GM21717 (cell line): Measurements from ENCODE around the gene IL11.

ENCODE experiments used
- ATAC-seq: cut with Tn5 transposase; IDR thresholded peaks from one replicate; pipeline ENCODE4 v1.9.1; 2021; ENCODE audit warnings: mild to moderate bottlenecking, moderate library complexity; ENCODE audit not compliant: unreplicated experiment

IL11 gene

DNA sequence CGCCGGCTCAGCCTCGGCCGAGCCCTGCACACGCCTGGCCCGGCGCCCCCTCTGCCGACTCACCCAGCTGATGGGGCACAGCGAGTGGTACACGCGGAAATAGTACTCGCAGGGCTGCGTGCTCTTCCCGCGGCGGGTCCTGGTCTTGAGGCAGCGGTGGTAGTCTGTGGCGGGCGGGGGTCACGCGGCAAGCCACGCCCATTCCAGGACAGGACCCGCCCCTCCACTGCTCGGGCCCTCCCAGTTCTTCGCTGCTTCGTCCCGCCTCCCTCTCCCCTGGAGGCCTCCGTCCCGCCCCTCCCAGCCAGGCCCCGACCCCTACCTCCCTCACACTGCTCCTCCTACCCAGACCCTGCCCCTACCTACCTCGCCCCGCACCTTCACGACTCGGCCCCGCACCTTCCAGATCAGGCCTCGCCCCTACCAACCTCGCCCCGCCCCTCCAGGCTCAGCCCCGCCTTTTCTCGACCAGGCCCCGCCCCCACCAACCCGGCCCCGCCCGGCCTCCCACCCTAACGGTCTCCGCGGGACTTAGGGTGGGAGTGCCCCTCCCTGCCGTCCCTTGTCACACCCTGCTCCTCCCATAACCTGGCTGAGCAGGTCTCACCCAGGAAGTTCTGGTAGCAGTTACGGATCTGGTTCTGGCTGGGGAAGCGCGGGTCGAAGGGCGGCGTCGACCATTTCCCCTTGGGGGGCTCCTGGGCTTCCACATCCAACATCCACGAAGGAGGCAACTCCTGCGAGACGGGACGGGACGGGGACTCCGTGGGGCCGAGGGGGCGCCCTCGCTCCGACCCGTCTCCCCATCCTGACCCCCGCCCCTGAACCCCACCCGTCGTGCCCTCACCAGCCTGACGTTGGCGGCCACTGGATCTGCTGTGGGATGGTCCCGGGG, 16.2 kb downstream of the IL11 start:
- no peak for ATAC-seq

GRCh38 chr19:55353356-55353802, 16.9 kb downstream of the IL11 start:
- ATAC-seq = no peak

- ATAC-seq = no peak
These were observed 17.6 kb downstream of the IL11 start for GRCh38 chr19:55352549-55353145.

- no peak for ATAC-seq
These were observed 18.2 kb downstream of the IL11 start for GRCh38 chr19:55352040-55352439.

- ATAC-seq = no peak
These were observed 19.5 kb downstream of the IL11 start for GRCh38 chr19:55350620-55351315.

DNA sequence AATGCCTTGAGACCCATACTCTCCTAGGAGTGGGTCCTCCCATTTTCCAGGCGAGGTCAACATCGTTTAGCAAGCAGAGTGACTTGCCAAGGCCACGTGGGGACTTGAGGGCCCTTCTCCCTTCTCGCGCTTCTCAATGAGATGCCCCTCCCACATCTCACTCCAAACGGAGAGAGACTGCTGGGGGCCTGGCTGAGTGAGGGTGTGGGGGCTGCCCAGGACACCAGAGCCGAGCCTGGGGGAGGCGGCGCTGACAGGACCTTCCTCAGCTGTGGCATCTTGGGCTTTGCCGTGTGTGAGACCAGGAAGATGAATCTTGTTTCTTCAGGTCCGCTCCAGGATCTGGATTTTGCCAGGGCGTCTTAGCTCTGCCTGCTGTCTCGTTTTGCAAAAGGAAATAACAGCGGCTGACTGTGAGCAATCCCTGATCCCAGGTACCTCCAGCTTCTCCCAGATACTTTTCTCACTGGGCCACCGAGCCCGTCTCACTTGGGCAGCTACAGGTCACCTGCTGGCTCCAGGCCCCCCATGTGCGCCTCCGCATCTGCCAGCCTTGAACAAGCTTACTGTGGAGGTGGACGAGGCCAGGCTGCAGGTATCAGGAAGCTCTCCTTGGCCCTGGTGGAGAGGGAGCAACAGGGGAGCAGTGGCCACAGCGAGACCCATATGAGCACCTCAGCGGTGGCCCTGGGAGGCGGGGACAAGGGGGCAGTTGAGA, 21.8 kb downstream of the IL11 start:
- ATAC-seq = no peak

- no peak for ATAC-seq
These were observed 22.7 kb downstream of the IL11 start for GRCh38 chr19:55347442-55348009.

GRCh38 chr19:55346725-55347441, 23.4 kb downstream of the IL11 start:
- no peak for ATAC-seq

DNA sequence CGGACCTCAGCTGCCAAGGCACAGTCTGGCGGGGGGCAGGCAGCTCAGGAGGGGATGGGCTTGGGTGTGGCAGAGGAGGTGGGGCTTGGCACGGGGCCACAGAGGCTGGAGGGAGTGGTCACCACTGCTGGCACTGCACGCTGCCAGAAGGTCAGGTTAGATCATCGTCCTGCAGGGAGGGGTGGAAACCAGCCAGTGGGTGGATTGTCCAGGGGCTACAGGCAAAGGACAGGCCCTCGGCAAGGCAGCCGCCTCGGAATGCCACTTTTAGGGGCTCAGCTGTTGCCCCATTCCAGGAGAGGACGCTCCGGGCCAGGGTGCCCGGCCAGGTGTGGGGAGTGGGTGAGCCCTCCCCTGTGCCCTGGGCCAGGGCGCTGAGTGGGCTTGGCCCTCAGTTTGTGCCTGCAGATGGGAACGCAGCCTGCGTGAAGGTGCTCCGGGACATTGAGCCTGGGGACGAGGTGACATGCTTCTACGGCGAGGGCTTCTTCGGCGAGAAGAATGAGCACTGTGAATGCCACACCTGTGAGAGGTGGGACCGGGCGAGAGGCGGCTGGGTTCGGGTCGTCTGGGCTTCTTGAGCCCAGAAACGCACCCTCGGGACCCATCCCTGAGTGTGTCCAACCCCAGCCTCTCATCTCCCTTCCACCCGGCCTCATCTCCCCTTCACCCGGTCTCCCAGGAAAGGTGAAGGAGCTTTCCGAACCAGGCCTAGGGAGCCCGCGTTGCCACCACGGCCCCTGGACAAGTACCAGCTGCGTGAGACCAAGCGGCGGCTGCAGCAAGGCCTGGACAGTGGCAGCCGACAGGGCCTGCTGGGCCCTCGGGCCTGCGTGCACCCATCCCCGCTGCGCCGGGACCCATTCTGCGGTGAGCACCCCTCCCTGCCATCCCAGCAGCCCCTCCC, 24.2 kb downstream of the IL11 start:
- no peak for ATAC-seq

DNA sequence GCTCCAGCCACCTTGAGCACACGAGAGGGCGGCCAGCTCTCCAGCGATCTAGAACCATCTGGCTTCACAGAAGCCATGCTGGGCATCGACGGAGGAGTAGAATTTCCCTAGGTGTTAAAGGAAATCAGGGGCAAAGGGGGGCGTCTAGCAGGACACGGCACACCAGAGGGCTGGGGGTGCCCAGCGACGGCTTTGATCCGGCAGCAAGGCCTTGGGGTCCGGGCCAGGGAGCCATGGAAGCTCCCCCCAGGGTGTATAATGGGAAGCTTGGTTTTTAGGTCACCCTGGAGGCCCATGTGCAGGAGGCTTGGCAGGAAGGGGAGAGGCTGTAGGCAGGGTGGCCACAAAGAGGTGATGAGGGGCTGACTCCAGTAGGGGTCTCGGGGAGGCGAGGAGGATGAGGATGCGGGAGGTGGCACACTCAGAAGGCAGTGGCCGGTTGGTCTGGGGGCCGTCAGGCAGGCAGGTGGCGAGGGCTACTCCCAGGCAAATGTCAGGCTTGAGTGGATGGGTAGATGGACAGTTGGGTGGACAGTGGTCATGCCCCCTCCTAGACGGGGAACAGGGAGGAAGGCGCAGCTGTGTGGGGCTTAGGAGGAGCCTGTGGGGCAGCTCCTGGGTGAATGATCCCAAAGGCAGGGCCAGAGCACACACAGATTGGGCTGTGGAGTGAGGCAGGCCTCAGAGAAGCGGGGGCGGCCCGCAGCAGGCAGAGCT, 25.0 kb downstream of the IL11 start:
- no peak for ATAC-seq

- ATAC-seq = no peak
These were observed 25.8 kb downstream of the IL11 start for GRCh38 chr19:55344444-55344843.

GRCh38 chr19:55341595-55342531, 28.4 kb downstream of the IL11 start:
- no peak for ATAC-seq

- no peak for ATAC-seq
These were observed 29.1 kb downstream of the IL11 start for GRCh38 chr19:55341171-55341588.

GRCh38 chr19:55340784-55341147, 29.5 kb downstream of the IL11 start:
- no peak for ATAC-seq

GRCh38 chr19:55339889-55340783, 30.1 kb downstream of the IL11 start:
- ATAC-seq = no peak

- ATAC-seq = peak; percentile 72
These were observed 31.0 kb downstream of the IL11 start, which contains the start of gene KMT5C for GRCh38 chr19:55339105-55339888. TSS of gene KMT5C (plus strand) at chr19:55339876. CDS start at chr19:55341937, 2,061 bp downstream.
